Vagina (tissue), 2 donors: Measurements from ENCODE around the gene OLFM4.

ENCODE experiments used
- POLR2A ChIP-seq, 2 donors: fragments of 450-650 bp; IDR thresholded peaks; one replicate each; pipeline ENCODE4 v1.6.1; 2017; ENCODE audit warnings: antibody characterized with exemption in 2 of 2, mild to moderate bottlenecking in 2 of 2, moderate library complexity in 2 of 2
- POLR2AphosphoS5 ChIP-seq, 2 donors: sonication (generic); formaldehyde crosslinking; IDR thresholded peaks; one replicate each; pipeline ENCODE4 v1.9.0; 2017; ENCODE audit warnings: antibody characterized with exemption in 2 of 2, mild to moderate bottlenecking in 2 of 2, low read depth in 1 of 2; ENCODE audit not compliant: insufficient read depth in 1 of 2
- TF ChIP-seq, protein P1 (sequence below), 3 experiments: fragments of 450-650 bp in 2 of 3; fragments of 200-600 bp in 1 of 3; sonication (generic) in 1 of 3; IDR thresholded peaks; one replicate each; pipeline ENCODE4 v1.5.1; 2017 to 2019; ENCODE audit warnings: antibody characterized with exemption in 3 of 3, mild to moderate bottlenecking in 2 of 3, moderate library complexity in 2 of 3

DNA sequence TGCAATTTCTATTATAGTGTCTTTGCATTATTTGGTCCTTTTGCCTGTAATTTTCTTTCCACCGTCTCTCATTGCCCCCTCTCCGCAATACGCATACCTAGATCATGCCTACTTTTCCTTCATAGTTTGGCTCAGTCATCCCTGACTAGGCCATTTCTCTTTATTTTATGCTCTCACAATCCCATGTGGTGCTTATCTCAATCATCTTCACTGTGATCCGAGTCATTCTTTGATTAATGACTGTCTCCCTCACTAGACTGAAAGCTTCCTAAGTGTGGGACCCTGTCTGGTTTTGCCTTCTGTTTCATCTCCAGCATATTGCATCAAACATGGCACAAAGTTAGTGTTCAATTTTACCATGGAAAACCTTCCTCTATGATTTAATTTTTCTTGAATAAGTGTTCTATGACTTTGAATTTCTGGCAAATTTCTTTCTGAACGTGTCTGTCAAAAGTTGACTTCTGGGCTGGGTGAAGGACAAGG lies 43.7 kb upstream of the OLFM4 start:
- TF ChIP-seq, protein P1, sequence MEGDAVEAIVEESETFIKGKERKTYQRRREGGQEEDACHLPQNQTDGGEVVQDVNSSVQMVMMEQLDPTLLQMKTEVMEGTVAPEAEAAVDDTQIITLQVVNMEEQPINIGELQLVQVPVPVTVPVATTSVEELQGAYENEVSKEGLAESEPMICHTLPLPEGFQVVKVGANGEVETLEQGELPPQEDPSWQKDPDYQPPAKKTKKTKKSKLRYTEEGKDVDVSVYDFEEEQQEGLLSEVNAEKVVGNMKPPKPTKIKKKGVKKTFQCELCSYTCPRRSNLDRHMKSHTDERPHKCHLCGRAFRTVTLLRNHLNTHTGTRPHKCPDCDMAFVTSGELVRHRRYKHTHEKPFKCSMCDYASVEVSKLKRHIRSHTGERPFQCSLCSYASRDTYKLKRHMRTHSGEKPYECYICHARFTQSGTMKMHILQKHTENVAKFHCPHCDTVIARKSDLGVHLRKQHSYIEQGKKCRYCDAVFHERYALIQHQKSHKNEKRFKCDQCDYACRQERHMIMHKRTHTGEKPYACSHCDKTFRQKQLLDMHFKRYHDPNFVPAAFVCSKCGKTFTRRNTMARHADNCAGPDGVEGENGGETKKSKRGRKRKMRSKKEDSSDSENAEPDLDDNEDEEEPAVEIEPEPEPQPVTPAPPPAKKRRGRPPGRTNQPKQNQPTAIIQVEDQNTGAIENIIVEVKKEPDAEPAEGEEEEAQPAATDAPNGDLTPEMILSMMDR (IDR thresholded peaks at IDR 0.05), result no peak
- TF ChIP-seq POLR2A (IDR thresholded peaks at IDR 0.05) (no peak), POLR2AphosphoS5 (IDR thresholded peaks at IDR 0.05; ENCODE audit: insufficient read depth in 1 of 2, low read depth in 1 of 2) (no peak)
